CD4-positive, CD25-positive, alpha-beta regulatory T cell (primary cell): ENCODE measurements around the gene HINT1. TPM values are rescaled to one million over a fixed set of nuclear protein-coding genes. Genes with fewer than 3 reads are reported as not detected.

Experiments used
- ATAC-seq, 2 donors: fragments of 150-1000 bp; cut with Tn5 transposase; one replicate each; pipeline ENCODE4 v1.10.0; 2021; ENCODE audit warnings: low read depth in 2 of 2, moderate number of reproducible peaks in 2 of 2, moderate library complexity in 1 of 2
- DNase-seq, 3 donors: peaks; one replicate each; pipeline versions ENCODE4 v3.0.0 to v3.0.0-alpha.2; 2012 to 2022; ENCODE audit warnings: mixed read lengths in 1 of 3
- H3K27ac ChIP-seq: one replicate; pipeline ENCODE4 v1.7.0; 2013; ENCODE audit warnings: mild to moderate bottlenecking, low read length; ENCODE audit not compliant: insufficient read depth, poor library complexity, severe bottlenecking
- H3K27me3 ChIP-seq: one replicate; pipeline ENCODE4 v1.7.0; 2013; ENCODE audit warnings: low read length; ENCODE audit not compliant: control insufficient read depth, insufficient read depth
- H3K36me3 ChIP-seq: one replicate; pipeline ENCODE4 v1.7.0; 2013; ENCODE audit warnings: mild to moderate bottlenecking, low read length, moderate library complexity; ENCODE audit not compliant: control insufficient read depth, insufficient read depth
- H3K4me1 ChIP-seq: 2 replicates; pipeline ENCODE4 v1.7.0; 2013; ENCODE audit warnings: mild to moderate bottlenecking, low read length; ENCODE audit not compliant: insufficient read depth, control insufficient read depth, poor library complexity, severe bottlenecking
- H3K4me3 ChIP-seq: one replicate; pipeline ENCODE4 v1.7.0; 2013; ENCODE audit warnings: low read depth, mild to moderate bottlenecking, low read length, moderate library complexity
- H3K9me3 ChIP-seq, 2 experiments: 1 replicate in 1 of 2; 2 replicates in 1 of 2; pipeline ENCODE4 v1.7.0; 2013; ENCODE audit warnings: low read length in 2 of 2, mild to moderate bottlenecking in 1 of 2, moderate library complexity in 1 of 2; ENCODE audit not compliant: control insufficient read depth in 2 of 2
- H3K27ac Mint-ChIP-seq, 3 donors: one replicate each; pipeline ENCODE4 v1.8.0; 2020 to 2022; ENCODE audit warnings: mild to moderate bottlenecking in 3 of 3, mixed read lengths in 3 of 3, moderate library complexity in 2 of 3
- H3K27me3 Mint-ChIP-seq: one replicate; pipeline ENCODE4 v1.8.0; 2022; ENCODE audit warnings: mild to moderate bottlenecking, mixed read lengths
- H3K36me3 Mint-ChIP-seq: one replicate; pipeline ENCODE4 v1.8.0; 2020; ENCODE audit warnings: mixed read lengths
- H3K4me1 Mint-ChIP-seq, 4 donors: one replicate each; pipeline ENCODE4 v1.8.0; 2020 to 2022; ENCODE audit warnings: mixed read lengths in 4 of 4, mild to moderate bottlenecking in 1 of 4
- H3K4me3 Mint-ChIP-seq, 4 donors: one replicate each; pipeline ENCODE4 v1.8.0; 2020 to 2022; ENCODE audit warnings: mild to moderate bottlenecking in 4 of 4, mixed read lengths in 4 of 4, moderate library complexity in 3 of 4
- H3K9me3 Mint-ChIP-seq, 7 donors: one replicate each; pipeline ENCODE4 v1.8.0; 2020 to 2022; ENCODE audit warnings: mixed read lengths in 7 of 7, mild to moderate bottlenecking in 3 of 7, moderate library complexity in 2 of 7
- polyA plus RNA-seq, 4 donors: library from polyadenylated mRNA; unstranded; fragments of 300-500 nt; fragmentation: Illumina TruSeq; gene quantifications; one replicate each; pipeline ENCODE4 v1.2.3, GENCODE V29; 2021
- total RNA-seq: library from RNA; stranded (reverse); gene quantifications from one replicate; pipeline ENCODE4 v1.2.3, GENCODE V29; 2022

Gene HINT1
- total and polyA plus RNA-seq, 5 donors from 2014 or later, result 222 to 440 (median 392) TPM

DNA sequence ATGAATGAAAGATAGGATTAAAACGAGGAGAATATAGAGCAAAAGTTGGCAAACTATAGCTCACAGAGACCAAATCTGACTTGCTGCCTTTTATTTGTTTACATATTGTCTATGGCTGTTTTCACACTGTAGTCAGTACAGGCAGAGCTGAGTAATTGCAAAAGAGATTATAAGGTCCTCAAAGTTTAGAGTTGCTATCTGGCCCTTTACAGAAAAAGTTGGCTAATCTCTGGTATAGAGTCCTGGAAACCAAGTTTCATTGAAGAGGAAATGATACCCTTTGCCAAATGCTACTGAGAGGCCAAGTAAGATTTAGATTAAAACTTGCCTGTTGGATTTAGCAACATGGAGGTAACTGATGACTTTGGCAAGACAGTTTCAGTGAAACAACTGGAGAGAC, 41.7 kb upstream of the HINT1 start:
- Mint-ChIP-seq H3K4me3 (no peak overlapping the region), H3K27ac (peak overlapping the region in 2 of 3 donors; percentile 1 to 11), H3K36me3 (peaks cover 6% of the 10 kb centered on the region), H3K27me3 (no peaks in the 10 kb centered on the region), H3K4me1 (peaks cover 24 to 41% (median 28%) of the 10 kb centered on the region in 4 donors), H3K9me3 (no peaks in the 10 kb centered on the region)
- DNase-seq (no peak), ATAC-seq (no peak)
- Histone ChIP-seq H3K9me3 (no peaks in the 10 kb centered on the region), H3K4me1 (peaks cover 28% of the 10 kb centered on the region), H3K27ac (no peak overlapping the region), H3K27me3 (no peaks in the 10 kb centered on the region), H3K4me3 (no peak overlapping the region), H3K36me3 (no peaks in the 10 kb centered on the region)

DNA sequence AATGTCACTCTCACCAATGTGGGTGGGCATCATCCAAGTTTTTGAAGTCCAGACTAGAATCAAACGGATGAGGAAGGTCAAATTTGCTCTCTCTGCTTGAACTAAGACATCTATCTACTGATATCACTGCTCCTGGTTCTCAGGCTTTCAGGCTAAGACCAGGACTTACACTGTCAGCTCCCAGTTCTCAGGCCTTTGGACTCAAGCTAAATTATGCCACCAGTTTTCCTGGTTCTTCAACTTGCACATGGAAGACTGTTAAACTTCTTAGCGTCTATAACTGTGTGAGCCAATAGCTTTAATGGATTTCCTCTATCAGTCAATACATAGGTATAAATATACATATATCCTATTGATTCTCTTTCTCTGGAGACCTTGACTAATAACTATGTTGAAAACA, 41.0 kb upstream of the HINT1 start:
- Histone ChIP-seq H3K9me3 (no peaks in the 10 kb centered on the region), H3K27me3 (no peaks in the 10 kb centered on the region), H3K27ac (no peak overlapping the region), H3K4me3 (no peak overlapping the region), H3K36me3 (no peaks in the 10 kb centered on the region), H3K4me1 (peaks cover 28% of the 10 kb centered on the region)
- Mint-ChIP-seq H3K4me1 (peaks cover 24 to 36% (median 26%) of the 10 kb centered on the region in 4 donors), H3K27me3 (no peaks in the 10 kb centered on the region), H3K9me3 (no peaks in the 10 kb centered on the region), H3K4me3 (no peak overlapping the region), H3K36me3 (peaks cover 6% of the 10 kb centered on the region), H3K27ac (peak overlapping the region in 1 of 3 donors; percentile 1)
- no peak for ATAC-seq
- no peak for DNase-seq

- peaks cover 11% of the 10 kb centered on the region for H3K36me3 Mint-ChIP-seq
- no peak overlapping the region for H3K4me3 ChIP-seq
- H3K4me3 Mint-ChIP-seq, result no peak overlapping the region
- H3K27me3 ChIP-seq, result no peaks in the 10 kb centered on the region
- no peaks in the 10 kb centered on the region for H3K36me3 ChIP-seq
- no peaks in the 10 kb centered on the region for H3K9me3 Mint-ChIP-seq
- DNase-seq (no peak), ATAC-seq (no peak)
- peaks cover 17% of the 10 kb centered on the region for H3K4me1 ChIP-seq
- H3K27ac ChIP-seq, result no peak overlapping the region
- H3K4me1 Mint-ChIP-seq, result peaks cover 17 to 25% (median 19%) of the 10 kb centered on the region in 4 donors
- no peaks in the 10 kb centered on the region for H3K27me3 Mint-ChIP-seq
- H3K27ac Mint-ChIP-seq, result no peak overlapping the region
- no peaks in the 10 kb centered on the region for H3K9me3 ChIP-seq
These were observed 39.9 kb upstream of the HINT1 start for GRCh38 chr5:131204964-131205363.

DNA sequence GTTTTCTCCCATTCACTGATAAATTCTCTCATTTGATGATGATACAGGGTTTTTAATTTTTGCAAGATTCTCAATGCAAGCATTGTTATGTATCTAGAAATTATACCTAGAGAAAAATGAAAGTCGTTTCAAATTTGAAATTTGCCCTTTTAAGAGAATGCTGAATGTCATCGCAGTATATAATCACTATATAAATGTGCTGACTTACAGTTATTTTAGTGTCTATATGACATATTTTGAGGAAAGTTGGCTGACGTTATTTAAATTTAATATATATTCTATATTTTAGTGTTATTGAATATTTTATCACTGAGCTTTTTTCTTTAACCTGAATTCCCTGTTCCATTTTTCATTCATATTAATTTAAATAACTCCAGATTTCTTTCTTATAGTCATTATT, 35.5 kb upstream of the HINT1 start:
- Mint-ChIP-seq H3K9me3 (no peaks in the 10 kb centered on the region), H3K27me3 (no peaks in the 10 kb centered on the region), H3K4me3 (no peak overlapping the region), H3K4me1 (peaks cover under 1 to 5% (median 2%) of the 10 kb centered on the region in 4 donors), H3K27ac (no peak overlapping the region), H3K36me3 (peaks cover 21% of the 10 kb centered on the region)
- Histone ChIP-seq H3K27me3 (no peaks in the 10 kb centered on the region), H3K4me1 (no peaks in the 10 kb centered on the region), H3K4me3 (no peak overlapping the region), H3K9me3 (no peaks in the 10 kb centered on the region), H3K36me3 (no peaks in the 10 kb centered on the region), H3K27ac (no peak overlapping the region)
- ATAC-seq, result no peak
- no peak for DNase-seq

DNA sequence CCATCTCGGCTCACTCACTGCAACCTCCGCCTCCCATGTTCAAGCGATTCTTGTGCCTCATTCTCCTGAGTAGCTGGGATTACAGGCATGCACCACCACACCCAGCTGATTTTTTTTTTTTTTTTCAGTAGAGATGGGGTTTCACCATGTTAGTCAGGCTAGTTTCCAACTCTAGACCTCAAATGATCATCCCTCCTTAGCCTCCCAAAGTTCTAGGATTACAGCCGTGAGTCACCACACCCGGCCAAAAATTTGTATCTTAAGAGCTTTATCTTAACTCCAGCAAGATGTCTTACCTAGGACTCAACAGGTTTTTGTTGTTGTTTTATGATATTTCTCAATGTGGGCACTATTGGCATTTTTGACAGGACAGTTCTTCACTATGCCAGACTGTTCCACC, 33.6 kb upstream of the HINT1 start:
- no peaks in the 10 kb centered on the region for H3K4me1 ChIP-seq
- no peaks in the 10 kb centered on the region for H3K9me3 ChIP-seq
- peaks cover 24% of the 10 kb centered on the region for H3K36me3 Mint-ChIP-seq
- H3K4me1 Mint-ChIP-seq, result peaks cover 0 to 9% (median 6%) of the 10 kb centered on the region in 4 donors
- no peak overlapping the region for H3K4me3 ChIP-seq
- no peaks in the 10 kb centered on the region for H3K27me3 ChIP-seq
- H3K27me3 Mint-ChIP-seq, result no peaks in the 10 kb centered on the region
- DNase-seq, result no peak
- no peak overlapping the region for H3K4me3 Mint-ChIP-seq
- no peak overlapping the region for H3K27ac ChIP-seq
- ATAC-seq, result no peak
- H3K27ac Mint-ChIP-seq, result no peak overlapping the region
- no peaks in the 10 kb centered on the region for H3K9me3 Mint-ChIP-seq
- no peaks in the 10 kb centered on the region for H3K36me3 ChIP-seq

- H3K4me1 ChIP-seq, result no peaks in the 10 kb centered on the region
- ATAC-seq (no peak), DNase-seq (no peak)
- no peak overlapping the region for H3K4me3 ChIP-seq
- no peak overlapping the region for H3K27ac ChIP-seq
- H3K36me3 ChIP-seq, result no peaks in the 10 kb centered on the region
- Mint-ChIP-seq H3K9me3 (no peaks in the 10 kb centered on the region), H3K27ac (peak overlapping the region in 1 of 3 donors; percentile 11), H3K4me1 (peaks cover 4 to 13% (median 7%) of the 10 kb centered on the region in 4 donors), H3K36me3 (peaks cover 23% of the 10 kb centered on the region), H3K4me3 (no peak overlapping the region), H3K27me3 (no peaks in the 10 kb centered on the region)
- no peaks in the 10 kb centered on the region for H3K27me3 ChIP-seq
- no peaks in the 10 kb centered on the region for H3K9me3 ChIP-seq
These were observed 31.3 kb upstream of the HINT1 start for GRCh38 chr5:131196331-131196730.

- Mint-ChIP-seq H3K4me3 (no peak overlapping the region), H3K27ac (peak overlapping the region in 1 of 3 donors; percentile 40), H3K27me3 (no peaks in the 10 kb centered on the region), H3K9me3 (no peaks in the 10 kb centered on the region), H3K4me1 (peaks cover 4 to 13% (median 7%) of the 10 kb centered on the region in 4 donors), H3K36me3 (peaks cover 23% of the 10 kb centered on the region)
- no peaks in the 10 kb centered on the region for H3K4me1 ChIP-seq
- H3K27ac ChIP-seq, result no peak overlapping the region
- H3K36me3 ChIP-seq, result no peaks in the 10 kb centered on the region
- no peaks in the 10 kb centered on the region for H3K27me3 ChIP-seq
- DNase-seq, result no peak
- ATAC-seq, result no peak
- no peaks in the 10 kb centered on the region for H3K9me3 ChIP-seq
- no peak overlapping the region for H3K4me3 ChIP-seq
These were observed 30.6 kb upstream of the HINT1 start for GRCh38 chr5:131195696-131196095.

DNA sequence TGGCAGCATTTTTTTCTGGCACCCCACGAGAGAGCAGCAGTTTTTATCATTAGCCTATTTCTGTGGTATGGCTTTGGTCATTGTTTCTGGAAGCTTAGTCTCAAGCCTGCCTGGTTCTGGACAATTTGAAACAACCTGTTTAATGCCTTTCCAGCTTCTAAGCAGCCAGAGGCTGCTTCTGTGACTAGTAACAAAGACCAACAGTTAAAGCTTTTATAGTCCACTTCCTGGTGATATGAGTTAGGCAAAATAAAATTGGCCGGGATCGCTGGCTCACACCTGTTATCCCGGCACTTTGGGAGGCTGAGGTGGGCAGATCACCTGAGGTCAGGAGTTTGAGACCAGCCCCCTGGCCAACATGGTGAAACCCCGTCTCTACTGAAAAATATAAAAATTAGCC, 29.7 kb upstream of the HINT1 start:
- Mint-ChIP-seq H3K36me3 (peaks cover 19% of the 10 kb centered on the region), H3K9me3 (no peaks in the 10 kb centered on the region), H3K4me1 (peaks cover 4 to 13% (median 7%) of the 10 kb centered on the region in 4 donors), H3K4me3 (no peak overlapping the region), H3K27ac (peak overlapping the region in 1 of 3 donors; percentile 84), H3K27me3 (no peaks in the 10 kb centered on the region)
- DNase-seq (no peak), ATAC-seq (no peak)
- Histone ChIP-seq H3K36me3 (no peaks in the 10 kb centered on the region), H3K9me3 (no peaks in the 10 kb centered on the region), H3K4me3 (no peak overlapping the region), H3K27me3 (no peaks in the 10 kb centered on the region), H3K4me1 (no peaks in the 10 kb centered on the region), H3K27ac (no peak overlapping the region)
